ENCODE measurements around the gene SLAMF6. TPM values are rescaled to one million over a fixed set of nuclear protein-coding genes. Genes with fewer than 3 reads are reported as not detected.

The SLAMF6 gene
- total and polyA plus RNA-seq, 4 donors, result 0.76 to 1.2 (median 0.92) TPM

GRCh38 chr1:160541622-160542302 is 18.7 kb upstream of the SLAMF6 start:
- H3K9ac ChIP-seq (ENCODE audit: low read depth in 1 of 2, low read length in 2 of 2), result peak overlapping the region in 1 of 2 donors; percentile 24
- no peak for DNase-seq (ENCODE audit: low spot score)
- peaks cover 7 to 54% (median 47%) of the 10 kb centered on the region in 4 donors for H3K4me1 ChIP-seq (ENCODE audit: control insufficient read depth in 4 of 4, insufficient read depth in 4 of 4, low read length in 3 of 4)
- H3K27ac ChIP-seq (ENCODE audit: low read depth in 1 of 2, low read length in 2 of 2), result peak overlapping the region in 1 of 2 donors; percentile 2
- no peaks in the 10 kb centered on the region for H3K27me3 ChIP-seq (ENCODE audit: control insufficient read depth in 4 of 4, insufficient read depth in 4 of 4, low read length in 3 of 4)
- H3K36me3 ChIP-seq (ENCODE audit: control insufficient read depth in 4 of 4, insufficient read depth in 3 of 4, low read depth in 1 of 4, low read length in 3 of 4), result no peaks in the 10 kb centered on the region
- H3K4me3 ChIP-seq (ENCODE audit: low read depth in 1 of 3, low read length in 3 of 3), result no peak overlapping the region
- TF ChIP-seq CTCF (IDR thresholded peaks at IDR 0.05; ENCODE audit: low read depth, low read length, missing input control), result no peak
- TF ChIP-seq FOXA2 (IDR thresholded peaks at IDR 0.05), result no peak
- no peak for TF ChIP-seq HNF4A (conservative IDR thresholded peaks at IDR 0.05)
- TF ChIP-seq MAX (IDR thresholded peaks at IDR 0.05), result no peak
- TF ChIP-seq TAF1 (conservative IDR thresholded peaks at IDR 0.05), result no peak
- no peaks in the 10 kb centered on the region for H3K9me3 ChIP-seq (ENCODE audit: control insufficient read depth in 4 of 4, low read length in 3 of 4)
- WGBS, result 30% methylated on average over 1 of the region's 1 CpG

- no peaks in the 10 kb centered on the region for H3K27me3 ChIP-seq (ENCODE audit: control insufficient read depth in 4 of 4, insufficient read depth in 4 of 4, low read length in 3 of 4)
- peaks cover 0 to 2% (median 0%) of the 10 kb centered on the region in 4 donors for H3K9me3 ChIP-seq (ENCODE audit: control insufficient read depth in 4 of 4, low read length in 3 of 4)
- peak overlapping the region; percentile 36 to 68 for H3K27ac ChIP-seq (ENCODE audit: low read depth in 1 of 2, low read length in 2 of 2)
- H3K4me3 ChIP-seq (ENCODE audit: low read depth in 1 of 3, low read length in 3 of 3), result no peak overlapping the region
- no peak for DNase-seq (ENCODE audit: low spot score)
- no peaks in the 10 kb centered on the region for H3K36me3 ChIP-seq (ENCODE audit: control insufficient read depth in 4 of 4, insufficient read depth in 3 of 4, low read depth in 1 of 4, low read length in 3 of 4)
- peak overlapping the region in 1 of 2 donors; percentile 18 for H3K9ac ChIP-seq (ENCODE audit: low read depth in 1 of 2, low read length in 2 of 2)
- H3K4me1 ChIP-seq (ENCODE audit: control insufficient read depth in 4 of 4, insufficient read depth in 4 of 4, low read length in 3 of 4), result peaks cover 7 to 54% (median 47%) of the 10 kb centered on the region in 4 donors
- no peak for TF ChIP-seq REST (IDR thresholded peaks at IDR 0.05)
- no peak for TF ChIP-seq FOXA2 (IDR thresholded peaks at IDR 0.05)
- no peak for TF ChIP-seq RAD21 (IDR thresholded peaks at IDR 0.05)
- TF ChIP-seq CTCF (IDR thresholded peaks at IDR 0.05; ENCODE audit: low read depth, low read length, missing input control), result no peak
- no peak for TF ChIP-seq EGR1 (IDR thresholded peaks at IDR 0.05; ENCODE audit: low read depth in 2 of 2)
- TF ChIP-seq MAX (IDR thresholded peaks at IDR 0.05), result no peak
- no peak for TF ChIP-seq FOXA1 (IDR thresholded peaks at IDR 0.05)
- no peak for TF ChIP-seq TAF1 (conservative IDR thresholded peaks at IDR 0.05)
- TF ChIP-seq JUND (IDR thresholded peaks at IDR 0.05), result no peak
- no peak for TF ChIP-seq ZBTB33 (IDR thresholded peaks at IDR 0.05)
- TF ChIP-seq ATF3 (IDR thresholded peaks at IDR 0.05), result no peak
Measured at GRCh38 chr1:160540859-160541233, 17.8 kb upstream of the SLAMF6 start.

Data from liver (tissue), 9 donors.